AG10803 (cell line): ENCODE results near the gene GALNT9.

Source experiments
- DNase-seq: peaks from one replicate; pipeline ENCODE4 v3.0.0; 2010; ENCODE audit warnings: low read depth
- H3K4me3 ChIP-seq: 2 replicates; pipeline ENCODE4 v1.5.1; 2011; ENCODE audit warnings: mild to moderate bottlenecking, low read length, control low read depth
- TF ChIP-seq, protein P1 (sequence below): conservative IDR thresholded peaks from 2 replicates; pipeline ENCODE4 v1.5.1; 2011; ENCODE audit warnings: mild to moderate bottlenecking, low read length, control low read depth, inconsistent platforms

GALNT9 gene

GRCh38 chr12:132185705-132186104 is 143.7 kb downstream of the GALNT9 start:
- H3K4me3 ChIP-seq: no peak overlapping the region
- TF ChIP-seq, protein P1, sequence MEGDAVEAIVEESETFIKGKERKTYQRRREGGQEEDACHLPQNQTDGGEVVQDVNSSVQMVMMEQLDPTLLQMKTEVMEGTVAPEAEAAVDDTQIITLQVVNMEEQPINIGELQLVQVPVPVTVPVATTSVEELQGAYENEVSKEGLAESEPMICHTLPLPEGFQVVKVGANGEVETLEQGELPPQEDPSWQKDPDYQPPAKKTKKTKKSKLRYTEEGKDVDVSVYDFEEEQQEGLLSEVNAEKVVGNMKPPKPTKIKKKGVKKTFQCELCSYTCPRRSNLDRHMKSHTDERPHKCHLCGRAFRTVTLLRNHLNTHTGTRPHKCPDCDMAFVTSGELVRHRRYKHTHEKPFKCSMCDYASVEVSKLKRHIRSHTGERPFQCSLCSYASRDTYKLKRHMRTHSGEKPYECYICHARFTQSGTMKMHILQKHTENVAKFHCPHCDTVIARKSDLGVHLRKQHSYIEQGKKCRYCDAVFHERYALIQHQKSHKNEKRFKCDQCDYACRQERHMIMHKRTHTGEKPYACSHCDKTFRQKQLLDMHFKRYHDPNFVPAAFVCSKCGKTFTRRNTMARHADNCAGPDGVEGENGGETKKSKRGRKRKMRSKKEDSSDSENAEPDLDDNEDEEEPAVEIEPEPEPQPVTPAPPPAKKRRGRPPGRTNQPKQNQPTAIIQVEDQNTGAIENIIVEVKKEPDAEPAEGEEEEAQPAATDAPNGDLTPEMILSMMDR: no peak
- no peak for DNase-seq

DNA sequence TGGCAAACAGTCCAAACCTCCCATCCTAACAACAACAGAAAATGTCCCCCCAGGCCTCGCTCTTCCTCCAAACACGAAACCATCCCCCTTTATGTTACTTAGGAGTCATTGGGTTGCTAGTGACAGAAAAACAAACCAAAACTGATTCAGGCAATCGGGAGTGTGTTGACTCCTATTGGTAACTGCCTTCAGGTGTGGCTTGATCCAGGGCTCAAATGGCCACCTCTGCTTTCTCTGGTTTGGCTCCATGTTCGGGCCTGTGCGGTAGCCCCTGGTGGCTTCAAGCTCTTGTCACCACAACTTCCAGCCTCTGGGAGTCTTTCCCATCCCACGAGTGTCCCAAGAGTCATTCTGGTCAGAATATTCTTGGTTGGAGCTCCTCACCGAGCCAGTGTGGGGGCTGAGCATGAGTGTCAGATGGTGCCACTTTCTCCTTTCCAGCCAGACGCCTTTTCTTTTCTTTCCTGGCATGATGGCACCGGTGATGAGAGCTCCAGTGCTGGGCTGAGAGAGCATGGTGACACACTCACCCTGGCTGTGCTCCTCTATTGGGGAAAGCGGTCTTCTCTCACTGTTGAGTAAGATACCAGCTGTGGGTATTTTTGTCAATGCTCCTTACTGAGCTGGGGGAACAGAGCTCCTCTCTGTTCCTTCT is 146.6 kb downstream of the GALNT9 start:
- DNase-seq: no peak
- TF ChIP-seq, protein P1: no peak
- H3K4me3 ChIP-seq: no peak overlapping the region

DNA sequence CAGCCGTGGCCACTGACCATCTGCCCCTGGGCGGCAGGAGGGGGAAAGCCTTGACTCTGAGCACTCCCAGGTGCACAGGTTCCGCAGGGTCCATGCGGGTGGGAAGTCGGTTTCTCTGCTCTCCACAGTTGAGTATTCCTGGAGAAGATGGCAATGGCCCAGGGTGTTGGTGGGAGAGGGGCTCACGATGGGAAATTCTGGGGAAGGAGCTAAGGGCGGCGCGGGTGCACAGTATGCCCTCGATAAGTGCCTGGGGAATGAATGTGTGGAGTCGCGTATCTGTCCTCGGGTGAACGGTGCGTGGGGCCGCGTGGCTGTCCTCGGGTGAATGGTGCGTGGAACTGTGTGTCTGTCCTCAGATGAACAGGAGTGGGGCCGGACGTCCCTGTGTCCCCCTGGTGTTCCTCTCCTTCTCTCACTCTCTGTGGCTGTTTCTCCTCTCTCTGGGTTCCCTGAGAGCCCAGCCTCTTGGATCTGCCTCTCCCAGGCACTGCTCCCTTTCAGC is 147.1 kb downstream of the GALNT9 start:
- H3K4me3 ChIP-seq: no peak overlapping the region
- DNase-seq: no peak
- TF ChIP-seq, protein P1: no peak

DNA sequence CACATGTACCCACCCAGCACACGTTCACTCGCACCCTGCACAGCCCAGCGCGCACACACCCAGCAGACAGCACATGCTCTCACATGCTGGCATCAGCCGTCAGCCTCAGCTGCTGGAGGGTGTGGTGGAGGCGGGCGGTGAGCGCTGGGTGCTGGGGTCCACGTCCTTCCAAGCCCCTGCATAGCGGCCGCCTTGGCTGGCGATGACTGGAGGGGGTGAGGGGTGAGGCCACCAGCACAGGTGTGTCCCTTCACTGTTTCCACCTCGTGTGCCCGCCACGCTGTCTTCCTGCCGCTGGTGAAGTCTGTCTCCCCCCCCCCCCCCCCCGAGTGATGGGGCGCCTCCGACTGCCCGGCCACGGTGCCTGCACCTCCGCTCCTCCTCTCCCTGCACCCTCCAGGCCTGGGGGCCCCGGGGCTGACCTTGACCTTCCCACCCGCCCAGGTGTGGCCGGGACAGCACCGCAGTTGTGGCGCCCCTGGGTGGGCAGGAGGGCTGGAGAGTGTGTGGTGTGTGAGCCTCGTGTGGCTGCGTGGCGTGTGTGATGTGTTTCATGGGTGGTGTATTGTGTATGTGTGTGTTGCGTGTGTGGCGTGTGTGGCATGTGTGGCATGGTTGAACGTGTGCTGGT is 147.7 kb downstream of the GALNT9 start:
- TF ChIP-seq, protein P1: no peak
- DNase-seq: no peak
- H3K4me3 ChIP-seq: no peak overlapping the region

DNA sequence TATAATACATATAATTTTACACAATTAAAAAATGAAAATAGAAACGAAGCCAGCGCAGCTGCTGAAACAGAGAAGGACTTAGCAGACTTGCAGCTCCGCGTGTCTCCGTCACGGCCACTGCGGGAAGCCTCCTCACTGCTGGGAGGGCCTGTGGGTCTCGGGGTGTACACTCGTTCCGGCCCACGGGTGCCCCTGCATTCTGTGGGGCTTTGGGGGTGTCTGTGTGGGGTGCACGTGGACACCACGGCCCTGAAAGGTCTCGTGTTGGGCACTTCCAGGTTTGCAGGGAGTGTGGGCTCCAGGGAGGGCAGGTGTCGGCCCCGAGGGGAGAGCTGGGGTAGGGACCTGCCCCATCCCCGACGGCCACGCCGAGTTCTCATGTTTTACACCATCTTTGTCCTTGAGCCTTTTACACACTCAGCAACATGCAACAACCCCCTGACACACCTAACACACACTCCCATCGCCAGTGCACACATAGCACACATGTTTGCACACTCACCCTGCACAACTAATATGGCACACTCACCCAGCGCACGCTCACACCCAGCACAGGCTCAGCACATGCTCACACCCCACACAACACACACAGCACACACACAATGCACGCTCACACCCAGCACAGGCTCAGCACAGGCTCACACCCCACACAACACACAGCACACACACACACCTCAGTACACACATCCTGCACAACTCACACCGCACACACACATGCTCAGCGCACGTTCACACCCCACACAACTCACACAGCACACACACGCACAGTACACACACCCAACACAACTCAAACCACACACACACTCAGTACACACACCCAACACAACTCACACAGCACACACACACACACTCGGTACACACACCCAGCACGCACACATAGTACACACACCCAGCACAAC is 148.5 kb downstream of the GALNT9 start:
- TF ChIP-seq, protein P1: no peak
- H3K4me3 ChIP-seq: no peak overlapping the region
- DNase-seq: no peak

- DNase-seq: no peak
- no peak overlapping the region for H3K4me3 ChIP-seq
- TF ChIP-seq, protein P1: no peak
Measured at GRCh38 chr12:132179431-132180362, 149.7 kb downstream of the GALNT9 start.
